GM06990 (cell line): ENCODE measurements around the gene ESR1.

Source experiments
- DNase-seq: peaks from one replicate; pipeline ENCODE4 v3.0.0-alpha.2; 2011; ENCODE audit not compliant: insufficient read length; ENCODE audit errors: extremely low read depth
- H3K27me3 ChIP-seq: replicated peaks from 2 replicates; pipeline ENCODE4 v1.6.0; 2011; ENCODE audit warnings: low read length; ENCODE audit not compliant: control insufficient read depth, insufficient read depth
- H3K36me3 ChIP-seq: 2 replicates; pipeline ENCODE4 v1.5.1; 2011; ENCODE audit warnings: low read length; ENCODE audit not compliant: control insufficient read depth, insufficient read depth
- H3K4me3 ChIP-seq: replicated peaks from 2 replicates; pipeline ENCODE4 v1.5.1; 2011; ENCODE audit warnings: low read depth, mild to moderate bottlenecking, control low read depth, low read length
- CTCF ChIP-seq: IDR thresholded peaks from 2 replicates; pipeline ENCODE4 v1.5.1; 2011; ENCODE audit warnings: low read length, control low read depth, mild to moderate bottlenecking, inconsistent platforms; ENCODE audit not compliant: insufficient read depth, poor library complexity, severe bottlenecking

ESR1 gene

GRCh38 chr6:151999194-151999593 lies 191.7 kb downstream of the ESR1 start:
- Histone ChIP-seq H3K4me3 (no peak overlapping the region), H3K27me3 (no peaks in the 10 kb centered on the region; the same call in 1 of the 2 replicates), H3K36me3 (no peaks in the 10 kb centered on the region)
- DNase-seq: no peak
- TF ChIP-seq CTCF: no peak

- no peak for DNase-seq
Observed at GRCh38 chr6:152001408-152001807, 193.9 kb downstream of the ESR1 start.

GRCh38 chr6:152002306-152002705 lies 194.8 kb downstream of the ESR1 start:
- H3K4me3 ChIP-seq: no peak overlapping the region
- no peaks in the 10 kb centered on the region for H3K36me3 ChIP-seq
- H3K27me3 ChIP-seq: no peaks in the 10 kb centered on the region; the same call in 1 of the 2 replicates
- no peak for DNase-seq
- no peak for TF ChIP-seq CTCF

More at GRCh38 chr6:152001408-152001807, 193.9 kb downstream of the ESR1 start:
- TF ChIP-seq CTCF: no peak
- no peaks in the 10 kb centered on the region for H3K36me3 ChIP-seq
- no peak overlapping the region for H3K4me3 ChIP-seq
- no peaks in the 10 kb centered on the region; the same call in 1 of the 2 replicates for H3K27me3 ChIP-seq

GRCh38 chr6:152004036-152004566 lies 196.6 kb downstream of the ESR1 start:
- no peak for TF ChIP-seq CTCF
- no peaks in the 10 kb centered on the region; the same call in 1 of the 2 replicates for H3K27me3 ChIP-seq
- H3K36me3 ChIP-seq: no peaks in the 10 kb centered on the region
- H3K4me3 ChIP-seq: no peak overlapping the region
- DNase-seq: no peak

GRCh38 chr6:152004896-152005295 lies 197.4 kb downstream of the ESR1 start:
- H3K36me3 ChIP-seq: no peaks in the 10 kb centered on the region
- DNase-seq: no peak
- H3K4me3 ChIP-seq: no peak overlapping the region
- H3K27me3 ChIP-seq: no peaks in the 10 kb centered on the region; the same call in 1 of the 2 replicates
- TF ChIP-seq CTCF: no peak

- no peaks in the 10 kb centered on the region for H3K27me3 ChIP-seq
- TF ChIP-seq CTCF: no peak
- no peak overlapping the region for H3K4me3 ChIP-seq
- DNase-seq: no peak
- H3K36me3 ChIP-seq: no peaks in the 10 kb centered on the region
Observed at GRCh38 chr6:152008779-152009178, 201.3 kb downstream of the ESR1 start.
